K562 (cell line): Measurements from ENCODE around the gene NRF1. TPM values are rescaled to one million over a fixed set of nuclear protein-coding genes. Genes with fewer than 3 reads are reported as not detected.

ENCODE experiments used
- ASH1L ChIP-seq: fragments of 450-650 bp; IDR thresholded peaks from 2 replicates; pipeline ENCODE4 v1.6.1; 2018; ENCODE audit warnings: borderline replicate concordance, mild to moderate bottlenecking, low read depth; ENCODE audit not compliant: partially characterized antibody
- ETV5 ChIP-seq: sonication (generic); formaldehyde crosslinking; IDR thresholded peaks from 2 replicates; pipeline ENCODE4 v1.4.0; 2020; ENCODE audit warnings: low read depth, mild to moderate bottlenecking, missing genetic modification reagents
- FOXM1 ChIP-seq, 2 experiments: fragments of 450-650 bp in 1 of 2; sonication (generic) in 1 of 2; formaldehyde crosslinking in 1 of 2; IDR thresholded peaks; 2 replicates each; pipeline versions ENCODE4 v1.6.1 to v1.9.0; 2017 to 2022; ENCODE audit warnings: low read depth in 2 of 2, mild to moderate bottlenecking in 2 of 2, missing genetic modification reagents in 1 of 2, moderate library complexity in 1 of 2
- MEF2D ChIP-seq: conservative IDR thresholded peaks from 2 replicates; pipeline ENCODE4 v1.6.1; 2016; ENCODE audit warnings: low read depth, missing genetic modification characterization, missing compliant biosample characterization
- NFXL1 ChIP-seq: fragments of 450-650 bp; formaldehyde crosslinking; IDR thresholded peaks from 2 replicates; pipeline ENCODE4 v1.4.0; 2021; ENCODE audit warnings: mild to moderate bottlenecking
- POLR3A ChIP-seq: IDR thresholded peaks from 2 replicates; pipeline ENCODE4 v1.6.1; 2011; ENCODE audit warnings: borderline replicate concordance, mild to moderate bottlenecking, moderate library complexity; ENCODE audit not compliant: insufficient read length, insufficient read depth; ENCODE audit errors: extremely low read depth
- TFE3 ChIP-seq: fragments of 450-650 bp; formaldehyde crosslinking; IDR thresholded peaks from 2 replicates; pipeline ENCODE4 v1.4.0; 2020; ENCODE audit warnings: mild to moderate bottlenecking, mixed read lengths
- TRIM24 ChIP-seq, 2 experiments: fragments of 450-650 bp; IDR thresholded peaks; 2 replicates each; pipeline ENCODE4 v1.6.1; 2016
- UBTF ChIP-seq, 2 experiments: IDR thresholded peaks; 2 replicates each; pipeline ENCODE4 v1.6.1; 2012; ENCODE audit warnings: improper control_type of control experiment in 2 of 2, low read depth in 2 of 2, low read length in 2 of 2, borderline replicate concordance in 1 of 2
- ZFPM2 ChIP-seq: fragments of 250-450 bp; sonication (Bioruptor Pico); IDR thresholded peaks from 2 replicates; pipeline ENCODE4 v1.5.1; 2022; ENCODE audit warnings: mild to moderate bottlenecking
- ZNF311 ChIP-seq: fragments of 250-450 bp; sonication (Bioruptor Pico); IDR thresholded peaks from 2 replicates; pipeline ENCODE4 v1.4.0; 2020; ENCODE audit warnings: mild to moderate bottlenecking, moderate library complexity
- ZNF518B ChIP-seq: fragments of 250-450 bp; sonication (Bioruptor Pico); IDR thresholded peaks from 2 replicates; pipeline ENCODE4 v1.5.0; 2021; ENCODE audit warnings: mild to moderate bottlenecking, moderate library complexity
- ZNF609 ChIP-seq: sonication (generic); formaldehyde crosslinking; IDR thresholded peaks from 2 replicates; pipeline ENCODE4 v1.8.1; 2023; ENCODE audit warnings: missing genetic modification reagents, mild to moderate bottlenecking, borderline replicate concordance
- polyA plus RNA-seq, 8 experiments: library from polyadenylated mRNA; depleted of rRNA in 4 of 8; stranded (reverse) in 5 of 8; unstranded in 3 of 8; fragments of >200 nt; fragmentation: Nextera tagmentation in 2 of 8; fragmentation: Illumina TruSeq in 1 of 8; extraction: Ambion mirVana in 2 of 8; extraction: Trizol in 1 of 8; gene quantifications; 2 replicates each; pipeline versions ENCODE4 v1.2.1 to v1.2.3, GENCODE V29; 2011 to 2014; ENCODE audit warnings: inconsistent platforms in 1 of 8, missing spikeins in 1 of 8
- total RNA-seq, 7 experiments: library from RNA; depleted of rRNA in 6 of 7; stranded (reverse); fragments of >200 nt in 6 of 7; fragmentation: Illumina TruSeq in 2 of 7; extraction: Trizol in 2 of 7; gene quantifications; 2 replicates each; pipeline versions ENCODE4 v1.2.1 to v1.2.3, GENCODE V29; 2011 to 2021; ENCODE audit warnings: low replicate concordance in 1 of 7

The NRF1 gene
- total and polyA plus RNA-seq, 9 of the 15 experiments (the other 6 are each of a cell fraction or from before 2014, with no cell fraction given): 8.6 to 28.8 (median 20.3) TPM

GRCh38 chr7:129610709-129611245 is 743 bp upstream of the NRF1 start (continued):
- TF ChIP-seq ZNF609 (CRISPR knock-in tag): no peak
- TF ChIP-seq MEF2D (tag): no peak
- no peak for TF ChIP-seq TFE3 (CRISPR knock-in tag)
- TF ChIP-seq ZNF311 (CRISPR knock-in tag): no peak
- no peak; the same call in 1 of the 2 replicates for TF ChIP-seq ETV5 (CRISPR knock-in tag)
- TF ChIP-seq ZNF518B (CRISPR knock-in tag): no peak
- no peak for TF ChIP-seq ZFPM2 (CRISPR knock-in tag)
- no peak for TF ChIP-seq POLR3A
- no peak for TF ChIP-seq TRIM24 (IDR thresholded peaks at IDR 0.05)
- TF ChIP-seq FOXM1 (IDR thresholded peaks at IDR 0.05; ENCODE audit: low read depth): no peak
- no peak for TF ChIP-seq FOXM1 (CRISPR knock-in tag; IDR thresholded peaks at IDR 0.05; ENCODE audit: low read depth)
- TF ChIP-seq NFXL1: no peak
- no peak for TF ChIP-seq ASH1L
- no peak for TF ChIP-seq UBTF (IDR thresholded peaks at IDR 0.05; ENCODE audit: borderline replicate concordance in 1 of 2, low read depth in 2 of 2, low read length in 2 of 2)
